ENCODE results near the gene KIF13A. TPM values are rescaled to one million over a fixed set of nuclear protein-coding genes. Genes with fewer than 3 reads are reported as not detected.

KIF13A gene
- total RNA-seq, 1 experiment from 2014 or later = 49.3 TPM

DNA sequence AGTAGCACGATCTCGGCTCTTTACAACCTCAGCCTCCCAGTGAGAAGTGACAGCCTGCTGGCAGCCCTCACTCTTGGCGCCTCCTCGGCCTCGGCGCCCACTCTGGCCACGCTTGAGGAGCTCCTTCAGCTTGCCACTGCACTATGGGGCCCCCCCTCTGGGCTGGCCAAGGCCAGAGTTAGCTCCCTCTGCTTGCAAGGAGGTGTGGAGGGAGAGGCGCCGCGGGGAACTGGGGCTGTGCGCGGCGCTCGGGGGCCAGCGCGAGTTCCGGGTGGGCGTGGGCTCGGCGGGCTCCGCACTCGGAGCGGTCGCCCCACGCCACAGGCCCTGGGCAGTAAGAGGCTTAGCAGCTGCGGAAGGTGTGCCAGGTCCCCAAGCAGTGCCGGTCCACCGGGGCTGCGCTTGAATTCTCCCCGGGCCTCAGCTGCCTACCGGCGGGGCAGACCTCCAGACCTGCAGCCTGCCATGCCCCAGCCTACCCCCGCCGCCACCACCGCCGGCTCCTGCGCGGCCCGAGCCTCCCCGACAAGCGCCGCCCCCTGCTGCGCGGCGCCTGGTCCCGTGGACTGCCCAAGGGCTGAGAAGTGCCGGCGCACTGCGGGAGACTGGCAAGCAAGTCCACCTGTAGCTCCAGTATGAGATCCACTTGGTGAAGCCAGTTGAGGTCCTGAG is 258.7 kb downstream of the KIF13A start:
- in situ Hi-C loops (cut with HindIII; ENCODE audit: low pct_unique_long_range_greater_than_20kb, low sequenced_read_pairs) = no loop called here
- DNase-seq (ENCODE audit: low read depth, low spot score) = no peak
- CTCF ChIA-PET = no interaction called here
- POLR2A ChIA-PET = no interaction called here
- H3K4me1 ChIP-seq (ENCODE audit: control insufficient read depth, insufficient read depth, low read length) = no peaks in the 10 kb centered on the region
- H3K9me3 ChIP-seq (ENCODE audit: control insufficient read depth, insufficient read depth, low read depth, low read length) = no peaks in the 10 kb centered on the region
- TF ChIP-seq, protein P1, sequence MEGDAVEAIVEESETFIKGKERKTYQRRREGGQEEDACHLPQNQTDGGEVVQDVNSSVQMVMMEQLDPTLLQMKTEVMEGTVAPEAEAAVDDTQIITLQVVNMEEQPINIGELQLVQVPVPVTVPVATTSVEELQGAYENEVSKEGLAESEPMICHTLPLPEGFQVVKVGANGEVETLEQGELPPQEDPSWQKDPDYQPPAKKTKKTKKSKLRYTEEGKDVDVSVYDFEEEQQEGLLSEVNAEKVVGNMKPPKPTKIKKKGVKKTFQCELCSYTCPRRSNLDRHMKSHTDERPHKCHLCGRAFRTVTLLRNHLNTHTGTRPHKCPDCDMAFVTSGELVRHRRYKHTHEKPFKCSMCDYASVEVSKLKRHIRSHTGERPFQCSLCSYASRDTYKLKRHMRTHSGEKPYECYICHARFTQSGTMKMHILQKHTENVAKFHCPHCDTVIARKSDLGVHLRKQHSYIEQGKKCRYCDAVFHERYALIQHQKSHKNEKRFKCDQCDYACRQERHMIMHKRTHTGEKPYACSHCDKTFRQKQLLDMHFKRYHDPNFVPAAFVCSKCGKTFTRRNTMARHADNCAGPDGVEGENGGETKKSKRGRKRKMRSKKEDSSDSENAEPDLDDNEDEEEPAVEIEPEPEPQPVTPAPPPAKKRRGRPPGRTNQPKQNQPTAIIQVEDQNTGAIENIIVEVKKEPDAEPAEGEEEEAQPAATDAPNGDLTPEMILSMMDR (IDR thresholded peaks at IDR 0.05) = no peak
- no peak for TF ChIP-seq SIN3A (IDR thresholded peaks at IDR 0.05; ENCODE audit: borderline replicate concordance, insufficient read depth, low read depth, low read length)
- TF ChIP-seq TCF7L2 (IDR thresholded peaks at IDR 0.05; ENCODE audit: low read depth, low read length) = no peak
- no peak for TF ChIP-seq POLR2AphosphoS5 (IDR thresholded peaks at IDR 0.05; ENCODE audit: low read depth, low read length)
- TF ChIP-seq, protein P2, sequence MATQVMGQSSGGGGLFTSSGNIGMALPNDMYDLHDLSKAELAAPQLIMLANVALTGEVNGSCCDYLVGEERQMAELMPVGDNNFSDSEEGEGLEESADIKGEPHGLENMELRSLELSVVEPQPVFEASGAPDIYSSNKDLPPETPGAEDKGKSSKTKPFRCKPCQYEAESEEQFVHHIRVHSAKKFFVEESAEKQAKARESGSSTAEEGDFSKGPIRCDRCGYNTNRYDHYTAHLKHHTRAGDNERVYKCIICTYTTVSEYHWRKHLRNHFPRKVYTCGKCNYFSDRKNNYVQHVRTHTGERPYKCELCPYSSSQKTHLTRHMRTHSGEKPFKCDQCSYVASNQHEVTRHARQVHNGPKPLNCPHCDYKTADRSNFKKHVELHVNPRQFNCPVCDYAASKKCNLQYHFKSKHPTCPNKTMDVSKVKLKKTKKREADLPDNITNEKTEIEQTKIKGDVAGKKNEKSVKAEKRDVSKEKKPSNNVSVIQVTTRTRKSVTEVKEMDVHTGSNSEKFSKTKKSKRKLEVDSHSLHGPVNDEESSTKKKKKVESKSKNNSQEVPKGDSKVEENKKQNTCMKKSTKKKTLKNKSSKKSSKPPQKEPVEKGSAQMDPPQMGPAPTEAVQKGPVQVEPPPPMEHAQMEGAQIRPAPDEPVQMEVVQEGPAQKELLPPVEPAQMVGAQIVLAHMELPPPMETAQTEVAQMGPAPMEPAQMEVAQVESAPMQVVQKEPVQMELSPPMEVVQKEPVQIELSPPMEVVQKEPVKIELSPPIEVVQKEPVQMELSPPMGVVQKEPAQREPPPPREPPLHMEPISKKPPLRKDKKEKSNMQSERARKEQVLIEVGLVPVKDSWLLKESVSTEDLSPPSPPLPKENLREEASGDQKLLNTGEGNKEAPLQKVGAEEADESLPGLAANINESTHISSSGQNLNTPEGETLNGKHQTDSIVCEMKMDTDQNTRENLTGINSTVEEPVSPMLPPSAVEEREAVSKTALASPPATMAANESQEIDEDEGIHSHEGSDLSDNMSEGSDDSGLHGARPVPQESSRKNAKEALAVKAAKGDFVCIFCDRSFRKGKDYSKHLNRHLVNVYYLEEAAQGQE (IDR thresholded peaks at IDR 0.05; ENCODE audit: insufficient read depth in 1 of 2, low read depth in 2 of 2, low read length in 1 of 2) = no peak
- no peak for ATAC-seq
- no peak overlapping the region for H3K4me3 ChIP-seq (ENCODE audit: low read depth in 2 of 2, low read length in 2 of 2)
- intact Hi-C loops (cut with micrococcal nuclease; ENCODE audit: unreplicated experiment) = no loop called here
- BruUV-seq (replicated peaks) = no TSS peak
- H3K27ac ChIP-seq (ENCODE audit: low read length) = no peak overlapping the region
- H3K27me3 ChIP-seq (ENCODE audit: control insufficient read depth, insufficient read depth, low read length) = no peaks in the 10 kb centered on the region
- no peaks in the 10 kb centered on the region for H3K36me3 ChIP-seq (ENCODE audit: control insufficient read depth, insufficient read depth, low read length)

DNA sequence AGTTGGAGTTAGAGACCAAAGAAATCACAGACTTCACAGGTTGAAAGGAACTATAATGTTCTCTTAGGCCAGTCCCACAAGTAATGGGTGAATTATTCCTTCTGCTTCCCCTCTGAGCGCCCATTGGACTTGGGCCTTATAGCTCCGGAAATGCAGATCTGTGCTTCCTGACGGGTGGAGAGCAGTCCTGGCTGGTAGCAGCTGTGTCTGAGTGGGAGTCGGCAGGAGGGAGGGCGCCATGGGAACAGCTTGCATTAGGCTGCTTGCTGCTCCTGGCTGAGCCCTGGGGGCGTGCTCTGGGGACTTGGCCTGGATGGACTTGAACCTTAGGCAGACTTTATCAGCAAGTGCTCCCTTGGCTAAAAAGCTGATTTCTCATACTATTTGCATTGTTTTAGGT is 262.4 kb downstream of the KIF13A start:
- H3K36me3 ChIP-seq (ENCODE audit: control insufficient read depth, insufficient read depth, low read length) = no peaks in the 10 kb centered on the region
- in situ Hi-C loops (cut with HindIII; ENCODE audit: low pct_unique_long_range_greater_than_20kb, low sequenced_read_pairs) = no loop called here
- intact Hi-C loops (cut with micrococcal nuclease; ENCODE audit: unreplicated experiment) = no loop called here
- no peak overlapping the region for H3K27ac ChIP-seq (ENCODE audit: low read length)
- no peak overlapping the region for H3K4me3 ChIP-seq (ENCODE audit: low read depth in 2 of 2, low read length in 2 of 2)
- DNase-seq (ENCODE audit: low read depth, low spot score) = no peak
- H3K4me1 ChIP-seq (ENCODE audit: control insufficient read depth, insufficient read depth, low read length) = no peaks in the 10 kb centered on the region
- ChIA-PET POLR2A (no interaction called here), CTCF (no interaction called here)
- BruUV-seq (replicated peaks) = no TSS peak
- H3K27me3 ChIP-seq (ENCODE audit: control insufficient read depth, insufficient read depth, low read length) = no peaks in the 10 kb centered on the region
- ATAC-seq = no peak
- no peak for TF ChIP-seq SIN3A (IDR thresholded peaks at IDR 0.05; ENCODE audit: borderline replicate concordance, insufficient read depth, low read depth, low read length)
- no peaks in the 10 kb centered on the region for H3K9me3 ChIP-seq (ENCODE audit: control insufficient read depth, insufficient read depth, low read depth, low read length)

DNA sequence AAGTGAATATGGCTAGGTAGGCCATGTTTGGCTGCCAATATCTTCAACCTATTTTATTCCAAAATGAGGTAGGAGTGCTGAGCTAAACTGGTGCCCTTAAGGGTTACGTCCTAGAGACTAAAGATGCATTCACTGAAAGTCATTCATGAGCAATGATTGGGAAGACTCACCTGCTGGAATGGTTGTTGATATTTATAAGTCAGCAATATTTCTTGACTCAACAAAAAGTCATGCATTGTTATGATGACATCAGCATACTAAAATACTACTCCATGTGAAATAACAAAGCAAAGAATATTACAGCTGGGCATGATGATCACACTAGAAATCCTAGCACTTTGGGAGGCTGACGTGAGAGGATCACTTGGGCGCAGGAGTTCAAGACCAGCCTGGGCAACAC is 263.1 kb downstream of the KIF13A start:
- H3K27ac ChIP-seq (ENCODE audit: low read length) = no peak overlapping the region
- POLR2A ChIA-PET = no interaction called here
- ATAC-seq = no peak
- H3K9me3 ChIP-seq (ENCODE audit: control insufficient read depth, insufficient read depth, low read depth, low read length) = no peaks in the 10 kb centered on the region
- no peaks in the 10 kb centered on the region for H3K27me3 ChIP-seq (ENCODE audit: control insufficient read depth, insufficient read depth, low read length)
- in situ Hi-C loops (cut with HindIII; ENCODE audit: low pct_unique_long_range_greater_than_20kb, low sequenced_read_pairs) (no loop called here), intact Hi-C loops (cut with micrococcal nuclease; ENCODE audit: unreplicated experiment) (no loop called here)
- TF ChIP-seq POLR2AphosphoS5 (IDR thresholded peaks at IDR 0.05; ENCODE audit: low read depth, low read length) (no peak), SIN3A (IDR thresholded peaks at IDR 0.05; ENCODE audit: borderline replicate concordance, insufficient read depth, low read depth, low read length) (no peak), TCF7L2 (IDR thresholded peaks at IDR 0.05; ENCODE audit: low read depth, low read length) (no peak)
- TF ChIP-seq, protein P2 (IDR thresholded peaks at IDR 0.05; ENCODE audit: insufficient read depth in 1 of 2, low read depth in 2 of 2, low read length in 1 of 2) = no peak
- TF ChIP-seq, protein P1 (IDR thresholded peaks at IDR 0.05) = no peak
- no peak overlapping the region for H3K4me3 ChIP-seq (ENCODE audit: low read depth in 2 of 2, low read length in 2 of 2)
- no TSS peak for BruUV-seq (replicated peaks)
- CTCF ChIA-PET = no interaction called here
- H3K4me1 ChIP-seq (ENCODE audit: control insufficient read depth, insufficient read depth, low read length) = no peaks in the 10 kb centered on the region
- no peak for DNase-seq (ENCODE audit: low read depth, low spot score)
- H3K36me3 ChIP-seq (ENCODE audit: control insufficient read depth, insufficient read depth, low read length) = no peaks in the 10 kb centered on the region

Data from Panc1 (cell line).